ENCODE data around the gene MNAT1. TPM values are rescaled to one million over a fixed set of nuclear protein-coding genes. Genes with fewer than 3 reads are reported as not detected.
"Not testable (repeated sequence)": the region's sequence is repeated elsewhere in the genome, so short reads cannot be mapped to it uniquely, and the experiment has no call there.

Gene MNAT1
- total RNA-seq, 1 experiment from 2014 or later: 44.6 TPM

GRCh38 chr14:60884134-60884533, 149.6 kb downstream of the MNAT1 start:
- H3K4me3 Mint-ChIP-seq (ENCODE audit: low read depth, unreplicated experiment): no peak overlapping the region
- BruUV-seq (replicated peaks): no TSS peak
- CTCF ChIA-PET: no interaction called here
- TF ChIP-seq CTCF (IDR thresholded peaks at IDR 0.05; ENCODE audit: unreplicated experiment): no peak
- DNase-seq: no peak
- no peaks in the 10 kb centered on the region for H3K36me3 Mint-ChIP-seq (ENCODE audit: insufficient read depth, unreplicated experiment)
- peaks cover 9% of the 10 kb centered on the region for H3K9me3 Mint-ChIP-seq (ENCODE audit: low read depth, unreplicated experiment)
- no peaks in the 10 kb centered on the region for H3K4me1 Mint-ChIP-seq (ENCODE audit: low read depth, unreplicated experiment)
- H3K27ac Mint-ChIP-seq (ENCODE audit: unreplicated experiment): no peak overlapping the region
- no peaks in the 10 kb centered on the region for H3K27me3 Mint-ChIP-seq (ENCODE audit: unreplicated experiment)
- intact Hi-C loops (cut with micrococcal nuclease; ENCODE audit: unreplicated experiment): no loop called here

- H3K36me3 Mint-ChIP-seq (ENCODE audit: insufficient read depth, unreplicated experiment); CTCF ChIA-PET; BruUV-seq (replicated peaks): not testable (repeated sequence)
Observed at GRCh38 chr14:60890636-60891035, 156.1 kb downstream of the MNAT1 start.

GRCh38 chr14:60893911-60894310, 159.3 kb downstream of the MNAT1 start:
- H3K4me1 Mint-ChIP-seq (ENCODE audit: low read depth, unreplicated experiment): no peaks in the 10 kb centered on the region
- BruUV-seq (replicated peaks): no TSS peak
- H3K36me3 Mint-ChIP-seq (ENCODE audit: insufficient read depth, unreplicated experiment): no peaks in the 10 kb centered on the region
- intact Hi-C loops (cut with micrococcal nuclease; ENCODE audit: unreplicated experiment): no loop called here
- H3K9me3 Mint-ChIP-seq (ENCODE audit: low read depth, unreplicated experiment): no peaks in the 10 kb centered on the region
- no peak overlapping the region for H3K27ac Mint-ChIP-seq (ENCODE audit: unreplicated experiment)
- TF ChIP-seq CTCF (IDR thresholded peaks at IDR 0.05; ENCODE audit: unreplicated experiment): no peak
- CTCF ChIA-PET: no interaction called here
- no peak for DNase-seq
- H3K27me3 Mint-ChIP-seq (ENCODE audit: unreplicated experiment): no peaks in the 10 kb centered on the region
- H3K4me3 Mint-ChIP-seq (ENCODE audit: low read depth, unreplicated experiment): no peak overlapping the region

More at GRCh38 chr14:60890636-60891035, 156.1 kb downstream of the MNAT1 start:
- H3K4me3 Mint-ChIP-seq (ENCODE audit: low read depth, unreplicated experiment); intact Hi-C loops (cut with micrococcal nuclease; ENCODE audit: unreplicated experiment); H3K27me3 Mint-ChIP-seq (ENCODE audit: unreplicated experiment); H3K4me1 Mint-ChIP-seq (ENCODE audit: low read depth, unreplicated experiment); DNase-seq; H3K9me3 Mint-ChIP-seq (ENCODE audit: low read depth, unreplicated experiment); H3K27ac Mint-ChIP-seq (ENCODE audit: unreplicated experiment): not testable (repeated sequence)

GRCh38 chr14:60904381-60904780, 169.8 kb downstream of the MNAT1 start:
- Mint-ChIP-seq H3K4me1 (ENCODE audit: low read depth, unreplicated experiment) (peaks cover 9% of the 10 kb centered on the region), H3K27me3 (ENCODE audit: unreplicated experiment) (no peaks in the 10 kb centered on the region), H3K4me3 (ENCODE audit: low read depth, unreplicated experiment) (no peak overlapping the region), H3K27ac (ENCODE audit: unreplicated experiment) (no peak overlapping the region), H3K36me3 (ENCODE audit: insufficient read depth, unreplicated experiment) (no peaks in the 10 kb centered on the region), H3K9me3 (ENCODE audit: low read depth, unreplicated experiment) (no peaks in the 10 kb centered on the region)
- intact Hi-C loops (cut with micrococcal nuclease; ENCODE audit: unreplicated experiment): no loop called here
- DNase-seq: no peak
- TF ChIP-seq CTCF (IDR thresholded peaks at IDR 0.05; ENCODE audit: unreplicated experiment): no peak
- CTCF ChIA-PET: no interaction called here
- no TSS peak for BruUV-seq (replicated peaks)

GRCh38 chr14:60905923-60906322, 171.4 kb downstream of the MNAT1 start:
- TF ChIP-seq CTCF (IDR thresholded peaks at IDR 0.05; ENCODE audit: unreplicated experiment): no peak
- H3K27ac Mint-ChIP-seq (ENCODE audit: unreplicated experiment): no peak overlapping the region

More at GRCh38 chr14:60905923-60906322, 171.4 kb downstream of the MNAT1 start:
- CTCF ChIA-PET: no interaction called here
- Mint-ChIP-seq H3K4me3 (ENCODE audit: low read depth, unreplicated experiment) (no peak overlapping the region), H3K27me3 (ENCODE audit: unreplicated experiment) (no peaks in the 10 kb centered on the region), H3K4me1 (ENCODE audit: low read depth, unreplicated experiment) (peaks cover 9% of the 10 kb centered on the region), H3K36me3 (ENCODE audit: insufficient read depth, unreplicated experiment) (peaks cover 3% of the 10 kb centered on the region), H3K9me3 (ENCODE audit: low read depth, unreplicated experiment) (no peaks in the 10 kb centered on the region)
- no TSS peak for BruUV-seq (replicated peaks)
- intact Hi-C loops (cut with micrococcal nuclease; ENCODE audit: unreplicated experiment): no loop called here
- no peak for DNase-seq
